Stimulated activated naive CD4-positive, alpha-beta T cell (primary cell): Measurements from ENCODE around the gene BLVRB.
A peak's percentile ranks its signal among the peaks of the same experiment; 100 is the strongest.
"Not testable (repeated sequence)": the region's sequence is repeated elsewhere in the genome, so short reads cannot be mapped to it uniquely, and the experiment has no call there.

Source experiments
- DNase-seq, 6 experiments: peaks; one replicate each; lab custom pipeline; 2025; lab: John Stamatoyannopoulos, UW

The BLVRB gene

GRCh38 chr19:40486017-40486416 lies 20.5 kb upstream of the BLVRB start:
- no peak for DNase-seq

GRCh38 chr19:40475878-40476644 lies 10.5 kb upstream of the BLVRB start:
- not testable (repeated sequence) for DNase-seq

- DNase-seq = no peak
Measured at GRCh38 chr19:40474737-40475136, 9.2 kb upstream of the BLVRB start.

GRCh38 chr19:40472516-40472915 lies 7.0 kb upstream of the BLVRB start:
- DNase-seq = no peak

GRCh38 chr19:40471111-40471510 lies 5.6 kb upstream of the BLVRB start:
- no peak for DNase-seq

- DNase-seq = no peak
Measured at GRCh38 chr19:40469011-40469410, 3.5 kb upstream of the BLVRB start.

- DNase-seq = peak in 1 of 6 experiments; percentile 9
Measured at GRCh38 chr19:40466985-40467734, 1.6 kb upstream of the BLVRB start, which contains the start of gene SPTBN4. Gene SPTBN4, plus strand, starts transcription at chr19:40467001. Its CDS starts 5,621 bp downstream, at chr19:40472622.

- DNase-seq = peak in 4 of 6 experiments; percentile 59 to 86 (median 73)
Measured at GRCh38 chr19:40466219-40466984, 857 bp upstream of the BLVRB start.

GRCh38 chr19:40465025-40465556 lies 454 bp downstream of the BLVRB start:
- peak in 2 of 6 experiments; percentile 50 to 64 for DNase-seq

GRCh38 chr19:40464059-40465024 lies 1.2 kb downstream of the BLVRB start:
- peak; percentile 23 to 69 (median 62) for DNase-seq

- DNase-seq = not testable (repeated sequence)
Measured at GRCh38 chr19:40463587-40464037, 1.9 kb downstream of the BLVRB start.

- DNase-seq = no peak
Measured at GRCh38 chr19:40461669-40462221, 3.8 kb downstream of the BLVRB start.

GRCh38 chr19:40460185-40460584 lies 5.4 kb downstream of the BLVRB start:
- DNase-seq = no peak

- DNase-seq = no peak
Measured at GRCh38 chr19:40458597-40458974, 7.0 kb downstream of the BLVRB start.

GRCh38 chr19:40457953-40458596 lies 7.5 kb downstream of the BLVRB start:
- no peak for DNase-seq

GRCh38 chr19:40457048-40457447 lies 8.5 kb downstream of the BLVRB start:
- no peak for DNase-seq

GRCh38 chr19:40453943-40454342 lies 11.6 kb downstream of the BLVRB start:
- DNase-seq = not testable (repeated sequence)

GRCh38 chr19:40453151-40453735 lies 12.3 kb downstream of the BLVRB start:
- DNase-seq = no peak

- DNase-seq = no peak
Measured at GRCh38 chr19:40452016-40452415, 13.5 kb downstream of the BLVRB start.

- no peak for DNase-seq
Measured at GRCh38 chr19:40450664-40451063, 14.9 kb downstream of the BLVRB start.
